ENCODE data around the gene MAPKAP1.
A peak's percentile ranks its signal among the peaks of the same experiment; 100 is the strongest.

The MAPKAP1 gene

GRCh38 chr9:125706651-125707471 is at the start of gene MAPKAP1:
MAPKAP1 (minus strand) TSS chr9:125707208; CDS start chr9:125672574, 34,634 bp downstream.
- DNase-seq, result peak; percentile 89 to 95

GRCh38 chr9:125756518-125756917 is 49.5 kb upstream of the MAPKAP1 start:
- no peak for DNase-seq

DNA sequence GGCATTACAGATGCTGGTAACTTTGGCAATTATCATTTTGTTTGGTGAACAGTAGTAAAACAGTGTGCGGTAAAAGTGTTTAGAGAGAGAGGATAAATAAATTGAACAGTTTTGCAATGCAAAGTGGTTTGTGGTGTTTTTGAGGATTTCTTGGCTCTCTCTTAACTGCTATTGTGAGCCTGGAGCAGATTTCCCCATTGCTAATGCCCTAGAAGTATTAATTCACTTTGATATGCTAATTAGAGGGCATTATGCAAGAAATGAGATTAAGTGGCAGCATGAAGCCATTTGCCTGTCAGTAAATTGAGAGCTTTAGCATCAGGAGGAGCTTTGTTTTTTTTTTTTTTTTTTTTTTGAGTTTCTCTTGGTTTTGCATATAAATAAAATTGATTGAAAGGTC is 48.3 kb upstream of the MAPKAP1 start:
- no peak for DNase-seq

DNA sequence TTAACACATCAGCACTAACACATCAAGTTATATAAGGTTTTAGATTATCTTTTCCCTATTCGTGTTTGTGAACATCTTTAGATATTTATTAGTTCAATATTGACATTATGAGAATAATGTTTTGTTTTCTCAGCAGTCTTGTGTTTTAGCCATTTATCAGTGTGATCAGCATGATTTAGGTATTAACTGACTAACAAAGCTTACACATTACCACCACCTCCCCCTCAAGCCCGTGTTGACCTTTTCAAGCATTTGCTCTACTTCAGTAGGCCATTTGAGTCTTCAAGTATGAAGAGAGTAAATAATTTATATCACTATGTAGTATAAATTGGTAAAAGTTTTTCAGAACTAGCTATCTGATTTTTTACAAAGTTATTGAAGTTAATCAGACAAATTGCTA is 47.1 kb upstream of the MAPKAP1 start:
- no peak for DNase-seq

DNA sequence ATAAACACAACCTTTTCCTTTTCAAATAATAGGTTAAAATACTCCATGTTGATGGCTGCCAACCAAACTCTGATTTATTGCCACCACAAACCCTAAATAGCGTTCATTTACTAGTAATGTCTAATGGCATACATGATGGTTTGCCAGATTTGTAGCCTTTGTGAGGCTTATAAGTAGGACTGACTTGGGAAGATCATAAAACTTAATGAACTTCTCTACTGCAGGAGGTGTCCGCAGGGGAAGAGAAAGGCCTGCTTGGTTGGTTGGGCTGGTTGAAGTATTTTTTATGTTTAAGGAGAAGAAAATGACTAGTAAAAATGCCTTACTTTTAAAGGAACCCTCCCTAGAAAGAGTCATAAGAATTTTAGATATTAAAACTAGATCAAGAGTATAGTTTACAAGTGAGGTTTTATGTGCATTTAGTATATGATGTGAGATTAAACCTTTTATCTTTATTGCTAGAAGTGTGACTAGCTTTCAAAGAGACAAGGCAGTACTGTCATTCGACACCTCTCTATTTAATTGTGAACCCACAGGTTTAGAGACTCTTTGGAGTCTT is 45.1 kb upstream of the MAPKAP1 start:
- no peak for DNase-seq

- DNase-seq, result no peak
Observed at GRCh38 chr9:125750627-125751011, 43.6 kb upstream of the MAPKAP1 start.

DNA sequence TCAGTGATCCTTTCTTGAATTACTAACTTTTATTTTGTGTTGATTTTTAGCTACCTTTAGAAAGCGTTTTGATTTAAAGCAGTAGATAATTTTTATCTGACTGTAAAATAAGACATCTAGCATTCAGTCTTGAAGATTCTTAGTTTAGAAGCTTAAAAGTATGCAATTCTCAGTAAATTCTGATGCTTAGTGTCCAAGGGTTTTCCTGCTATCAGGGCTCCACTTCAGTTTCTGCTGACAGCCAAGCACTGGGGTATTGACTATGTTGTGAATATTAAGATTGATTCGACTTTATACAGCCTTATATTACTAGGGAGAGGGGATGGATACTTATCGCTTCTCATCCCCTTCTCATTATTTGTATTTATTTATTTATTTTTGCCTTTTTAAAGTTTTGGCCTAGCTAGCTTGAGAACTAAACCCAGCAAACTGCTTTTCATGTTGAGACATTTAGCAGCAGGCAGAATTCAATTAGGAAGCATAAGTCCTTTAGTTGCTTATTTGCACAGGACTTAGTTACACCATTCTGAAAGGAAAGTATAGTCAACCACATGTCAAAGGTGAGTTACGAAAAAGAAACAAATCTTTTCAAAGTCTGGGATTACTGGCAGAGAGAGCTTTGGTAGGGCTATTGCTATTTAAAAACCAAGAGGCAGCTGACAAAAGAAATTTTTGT is 43.1 kb upstream of the MAPKAP1 start:
- no peak for DNase-seq

GRCh38 chr9:125749287-125749935 is 42.4 kb upstream of the MAPKAP1 start:
- no peak for DNase-seq

GRCh38 chr9:125748446-125749099 is 41.6 kb upstream of the MAPKAP1 start:
- DNase-seq, result peak in 1 of 2 experiments; percentile 44

- no peak for DNase-seq
Observed at GRCh38 chr9:125747765-125748445, 40.9 kb upstream of the MAPKAP1 start.

DNA sequence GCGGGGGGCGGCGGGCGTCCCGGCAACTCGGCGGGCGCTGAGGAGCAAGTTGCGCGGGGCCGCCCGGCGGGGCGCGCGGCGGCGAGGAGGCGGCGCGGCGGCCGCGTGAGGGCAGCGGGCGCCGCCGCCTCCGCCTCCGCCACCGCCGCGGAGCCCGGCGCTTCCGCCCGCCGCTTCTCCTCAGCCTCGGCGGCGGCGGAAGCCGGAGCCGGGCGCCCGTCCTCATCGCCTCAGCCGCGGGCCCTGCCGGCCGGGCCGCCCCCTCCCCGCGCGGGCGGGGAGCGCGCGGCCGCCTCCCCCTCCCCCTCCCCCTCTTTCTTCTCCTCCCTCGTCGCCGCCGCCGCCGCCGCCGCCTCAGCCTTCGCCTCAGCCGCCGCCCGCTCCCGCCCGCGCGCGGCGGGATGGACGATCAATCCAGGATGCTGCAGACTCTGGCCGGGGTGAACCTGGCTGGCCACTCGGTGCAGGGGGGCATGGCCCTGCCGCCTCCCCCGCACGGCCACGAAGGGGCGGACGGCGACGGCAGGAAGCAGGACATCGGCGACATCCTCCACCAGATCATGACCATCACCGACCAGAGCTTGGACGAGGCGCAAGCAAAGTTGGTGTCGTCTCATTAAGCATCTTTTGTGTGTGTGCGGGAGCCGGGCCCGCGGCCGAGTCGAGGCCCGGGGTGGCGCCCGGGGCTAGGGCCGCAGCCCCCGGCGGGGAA is 40.2 kb upstream of the MAPKAP1 start, which contains the start of gene PBX3:
Gene PBX3, plus strand, starts transcription at position 321 of the 712 bp plus-strand sequence.
- DNase-seq, result peak; percentile 13 to 66

DNA sequence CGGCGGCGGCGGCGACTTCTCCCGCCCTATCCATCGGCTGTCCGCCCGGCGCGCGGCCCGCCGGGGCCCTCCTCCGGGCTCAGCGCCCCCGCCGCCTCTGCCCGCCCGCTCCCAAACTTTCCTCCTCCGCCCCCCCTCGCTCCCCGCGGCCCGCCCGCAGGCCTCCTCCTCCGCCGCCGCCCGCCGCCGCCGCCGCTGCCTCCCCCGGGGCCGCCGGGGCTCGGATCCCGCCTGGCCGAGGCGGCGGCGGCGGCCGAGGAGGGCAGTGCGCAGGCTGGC is 39.7 kb upstream of the MAPKAP1 start:
- no peak for DNase-seq

GRCh38 chr9:125746017-125746773 is 39.2 kb upstream of the MAPKAP1 start:
- peak; percentile 98 to 99 for DNase-seq

DNA sequence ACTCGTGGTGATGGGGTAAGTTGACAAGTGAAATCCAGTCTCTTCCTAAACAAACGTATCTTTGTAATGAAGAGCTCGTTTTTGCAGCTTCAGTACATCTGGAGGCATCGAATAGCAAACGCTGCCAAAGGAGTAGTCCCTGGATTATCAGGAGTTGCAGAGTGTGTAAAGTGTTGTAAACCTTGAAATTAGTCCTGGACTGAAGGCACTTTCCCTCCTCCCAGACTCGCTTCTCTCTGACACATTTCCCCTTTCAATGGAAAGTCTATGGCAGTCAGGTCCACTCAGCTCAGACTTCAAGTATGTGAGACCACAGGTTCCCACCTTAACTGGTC is 38.6 kb upstream of the MAPKAP1 start:
- DNase-seq, result no peak

GRCh38 chr9:125745018-125745417 is 38.0 kb upstream of the MAPKAP1 start:
- DNase-seq, result no peak

DNA sequence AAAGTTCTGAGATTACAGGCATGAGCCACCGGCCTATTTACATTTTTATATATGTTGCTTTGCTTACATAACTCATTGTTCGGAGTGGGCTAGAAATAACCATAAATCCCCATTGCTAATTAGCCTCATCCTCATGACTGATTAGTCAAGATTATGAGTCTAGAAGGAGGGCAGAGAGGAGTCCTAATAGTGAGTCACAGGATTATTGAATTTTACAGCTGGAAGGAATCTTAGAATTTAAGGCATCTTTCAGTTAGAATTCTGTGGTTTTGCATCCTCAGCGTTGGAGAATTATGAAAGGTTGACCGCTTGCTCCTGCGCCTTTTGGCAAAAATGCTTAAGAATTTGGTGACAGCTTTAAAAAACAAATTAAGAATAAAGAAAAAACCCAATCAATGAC is 37.6 kb upstream of the MAPKAP1 start:
- DNase-seq, result no peak

DNA sequence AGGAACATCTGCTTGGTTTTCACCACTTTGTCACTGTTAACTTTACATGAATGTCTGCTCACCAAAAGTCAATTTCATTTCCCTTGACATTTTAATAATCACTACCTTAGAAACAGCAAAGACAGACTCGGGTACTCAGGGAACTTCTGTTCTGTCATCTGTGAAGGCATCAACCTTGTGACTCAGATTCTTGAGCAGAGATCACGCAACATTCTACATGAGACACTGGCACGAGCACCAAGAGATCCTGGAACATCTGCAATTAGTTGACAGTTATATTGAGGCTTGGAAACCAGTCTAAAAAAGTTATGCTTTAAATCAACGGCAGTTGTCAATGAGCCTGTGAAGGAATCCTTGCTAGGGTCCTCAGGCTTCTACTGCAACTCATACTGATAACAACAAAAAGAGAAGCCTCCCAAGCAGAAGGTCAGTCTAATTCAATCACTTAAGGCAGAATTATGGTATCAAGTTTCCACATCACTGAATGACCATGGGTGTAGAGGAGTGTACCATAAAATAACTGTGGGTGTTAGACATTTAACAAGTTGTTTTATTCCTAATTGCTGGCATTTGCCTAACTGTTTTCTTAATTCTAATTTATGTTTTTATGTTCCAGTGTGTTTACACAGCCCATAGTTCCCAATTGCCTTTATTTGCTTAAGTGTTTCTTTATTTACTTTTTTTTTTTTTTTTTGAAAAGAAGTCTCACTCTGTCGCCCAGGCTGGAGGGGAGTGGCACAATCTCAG is 36.8 kb upstream of the MAPKAP1 start:
- no peak for DNase-seq

GRCh38 chr9:125742657-125743056 is 35.6 kb upstream of the MAPKAP1 start:
- DNase-seq, result no peak

- no peak for DNase-seq
Observed at GRCh38 chr9:125739436-125739835, 32.4 kb upstream of the MAPKAP1 start.

- DNase-seq, result no peak
Observed at GRCh38 chr9:125732562-125732961, 25.6 kb upstream of the MAPKAP1 start.

Data from SW 1271 (cell line).